Skeletal muscle satellite cell (primary cell): ENCODE measurements around the gene GPATCH4.
"Not testable (repeated sequence)": the region's sequence is repeated elsewhere in the genome, so short reads cannot be mapped to it uniquely, and the experiment has no call there.

ENCODE experiments used
- H3K27me3 ChIP-seq: 2 replicates; pipeline ENCODE4 v1.7.0; 2013; ENCODE audit warnings: low read length; ENCODE audit not compliant: control insufficient read depth, insufficient read depth
- H3K36me3 ChIP-seq: 2 replicates; pipeline ENCODE4 v1.7.0; 2013; ENCODE audit warnings: mild to moderate bottlenecking, control low read depth, low read length; ENCODE audit not compliant: insufficient read depth
- H3K4me1 ChIP-seq: 2 replicates; pipeline ENCODE4 v1.7.0; 2013; ENCODE audit warnings: low read length; ENCODE audit not compliant: control insufficient read depth, insufficient read depth
- H3K4me2 ChIP-seq: 2 replicates; pipeline ENCODE4 v1.7.0; 2013; ENCODE audit warnings: mild to moderate bottlenecking, low read length
- H3K4me3 ChIP-seq: 2 replicates; pipeline ENCODE4 v1.7.0; 2013; ENCODE audit warnings: low read length
- H3K9ac ChIP-seq: 2 replicates; pipeline ENCODE4 v1.7.0; 2013; ENCODE audit warnings: mild to moderate bottlenecking, low read depth, low read length, moderate library complexity
- H3K9me3 ChIP-seq: replicated peaks from 2 replicates; pipeline ENCODE4 v1.7.0; 2013; ENCODE audit warnings: mild to moderate bottlenecking, control low read depth, low read length

The GPATCH4 gene

GRCh38 chr1:156593661-156593989 is 7.7 kb downstream of the GPATCH4 start:
- H3K36me3 ChIP-seq = peaks cover 52% of the 10 kb centered on the region

GRCh38 chr1:156592910-156593660 is 8.2 kb downstream of the GPATCH4 start:
- Histone ChIP-seq H3K27me3 (no peaks in the 10 kb centered on the region), H3K9ac (peak overlapping the region; percentile 16), H3K4me2 (peak overlapping the region; percentile 93), H3K4me1 (peaks cover 15% of the 10 kb centered on the region), H3K4me3 (no peak overlapping the region), H3K36me3 (peaks cover 49% of the 10 kb centered on the region), H3K9me3 (no peaks in the 10 kb centered on the region)

More at GRCh38 chr1:156593661-156593989, 7.7 kb downstream of the GPATCH4 start:
- no peak overlapping the region for H3K4me3 ChIP-seq
- H3K9ac ChIP-seq = no peak overlapping the region
- no peaks in the 10 kb centered on the region for H3K27me3 ChIP-seq
- H3K4me2 ChIP-seq = no peak overlapping the region
- no peaks in the 10 kb centered on the region for H3K9me3 ChIP-seq
- peaks cover 15% of the 10 kb centered on the region for H3K4me1 ChIP-seq

GRCh38 chr1:156592158-156592909 is 8.9 kb downstream of the GPATCH4 start:
- Histone ChIP-seq H3K9me3 (no peaks in the 10 kb centered on the region), H3K36me3 (peaks cover 42% of the 10 kb centered on the region), H3K9ac (peak overlapping the region; percentile 91), H3K27me3 (no peaks in the 10 kb centered on the region), H3K4me1 (peaks cover 15% of the 10 kb centered on the region), H3K4me3 (peak overlapping the region; percentile 93), H3K4me2 (peak overlapping the region; percentile 93)

GRCh38 chr1:156591432-156592157 is 9.7 kb downstream of the GPATCH4 start, which contains the start of gene NAXE:
Gene NAXE (plus strand): TSS chr1:156591776. CDS start chr1:156591805, 29 bp downstream.
- no peaks in the 10 kb centered on the region for H3K27me3 ChIP-seq
- no peaks in the 10 kb centered on the region for H3K9me3 ChIP-seq
- peak within 1 kb of the TSS; percentile 93 for H3K4me2 ChIP-seq
- H3K9ac ChIP-seq = peak within 1 kb of the TSS; percentile 91
- peaks cover 35% of the 10 kb centered on the region for H3K36me3 ChIP-seq
- peaks cover 15% of the 10 kb centered on the region for H3K4me1 ChIP-seq
- H3K4me3 ChIP-seq = peak within 1 kb of the TSS; percentile 93

GRCh38 chr1:156591181-156591431 is 10.2 kb downstream of the GPATCH4 start:
- Histone ChIP-seq H3K4me1 (peaks cover 15% of the 10 kb centered on the region), H3K9me3 (no peaks in the 10 kb centered on the region), H3K4me3 (peak overlapping the region; percentile 93), H3K4me2 (peak overlapping the region; percentile 93), H3K36me3 (peaks cover 30% of the 10 kb centered on the region), H3K27me3 (no peaks in the 10 kb centered on the region), H3K9ac (peak overlapping the region; percentile 91)

GRCh38 chr1:156590326-156591180 is 10.7 kb downstream of the GPATCH4 start:
- Histone ChIP-seq H3K9me3 (no peaks in the 10 kb centered on the region), H3K4me1 (peaks cover 15% of the 10 kb centered on the region), H3K9ac (peak overlapping the region; percentile 91), H3K36me3 (peaks cover 25% of the 10 kb centered on the region), H3K4me2 (peak overlapping the region; percentile 93), H3K27me3 (no peaks in the 10 kb centered on the region), H3K4me3 (peak overlapping the region; percentile 93)

GRCh38 chr1:156589546-156589945 is 11.7 kb downstream of the GPATCH4 start:
- Histone ChIP-seq H3K4me1 (peaks cover 15% of the 10 kb centered on the region), H3K27me3 (no peaks in the 10 kb centered on the region), H3K36me3 (peaks cover 19% of the 10 kb centered on the region), H3K9ac (no peak overlapping the region), H3K4me2 (no peak overlapping the region), H3K4me3 (no peak overlapping the region), H3K9me3 (no peaks in the 10 kb centered on the region)

- H3K9me3 ChIP-seq, H3K4me2 ChIP-seq, H3K4me3 ChIP-seq, H3K9ac ChIP-seq, H3K36me3 ChIP-seq, H3K27me3 ChIP-seq: not testable (repeated sequence)
- peaks cover 15% of the 10 kb centered on the region for H3K4me1 ChIP-seq
Measured at GRCh38 chr1:156587927-156588326, 13.4 kb downstream of the GPATCH4 start.

- H3K9me3 ChIP-seq = no peaks in the 10 kb centered on the region
- H3K4me3 ChIP-seq = no peak overlapping the region
- H3K4me1 ChIP-seq = peaks cover 8% of the 10 kb centered on the region
Measured at GRCh38 chr1:156586892-156587477, 14.3 kb downstream of the GPATCH4 start.

GRCh38 chr1:156586323-156586722 is 15.0 kb downstream of the GPATCH4 start:
- no peak overlapping the region for H3K4me2 ChIP-seq
- no peaks in the 10 kb centered on the region for H3K27me3 ChIP-seq

More at GRCh38 chr1:156586892-156587477, 14.3 kb downstream of the GPATCH4 start:
- Histone ChIP-seq H3K9ac (no peak overlapping the region), H3K27me3 (no peaks in the 10 kb centered on the region), H3K4me2 (no peak overlapping the region), H3K36me3 (no peaks in the 10 kb centered on the region)

More at GRCh38 chr1:156586323-156586722, 15.0 kb downstream of the GPATCH4 start:
- H3K4me3 ChIP-seq = no peak overlapping the region
- no peak overlapping the region for H3K9ac ChIP-seq
- peaks cover 12% of the 10 kb centered on the region for H3K4me1 ChIP-seq
- H3K36me3 ChIP-seq = no peaks in the 10 kb centered on the region
- H3K9me3 ChIP-seq = no peaks in the 10 kb centered on the region
